NCI-H510A (cell line): ENCODE data around the gene SLC16A3.
"Not testable (repeated sequence)": the region's sequence is repeated elsewhere in the genome, so short reads cannot be mapped to it uniquely, and the experiment has no call there.

Experiments used
- DNase-seq: peaks from one replicate; lab custom pipeline; 2025; lab: John Stamatoyannopoulos, UW

Gene SLC16A3

DNA sequence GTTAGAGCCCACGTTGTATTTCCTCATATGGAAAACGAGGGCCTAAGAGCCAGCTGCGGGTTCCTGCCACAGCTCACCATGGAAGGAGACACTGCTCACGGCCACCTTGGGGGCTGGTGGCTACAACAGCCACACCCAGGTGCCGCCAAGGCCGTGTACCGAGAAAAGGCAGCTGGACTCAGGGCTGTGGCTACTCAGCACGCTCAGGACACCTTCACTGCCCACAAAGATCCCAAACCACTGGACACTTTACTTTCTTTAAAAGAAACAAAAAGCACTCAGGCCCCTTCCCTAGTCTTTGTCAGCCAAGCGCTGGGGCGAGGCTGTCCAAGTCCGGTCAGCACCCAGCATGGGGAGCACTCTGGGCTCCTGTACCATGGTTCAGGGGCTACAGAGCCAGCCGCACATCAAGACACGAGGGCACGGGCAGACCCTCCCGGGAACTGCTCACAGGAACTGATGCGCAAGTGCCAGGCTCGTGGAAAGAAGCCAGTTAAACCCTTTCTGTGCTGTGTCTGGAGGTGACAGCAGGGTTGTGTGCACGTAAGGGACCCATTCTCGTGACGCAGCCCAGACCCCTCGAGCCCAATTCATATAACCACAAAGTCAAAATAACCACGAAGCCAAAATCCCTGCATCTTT is 18.5 kb downstream of the SLC16A3 start:
- no peak for DNase-seq

DNA sequence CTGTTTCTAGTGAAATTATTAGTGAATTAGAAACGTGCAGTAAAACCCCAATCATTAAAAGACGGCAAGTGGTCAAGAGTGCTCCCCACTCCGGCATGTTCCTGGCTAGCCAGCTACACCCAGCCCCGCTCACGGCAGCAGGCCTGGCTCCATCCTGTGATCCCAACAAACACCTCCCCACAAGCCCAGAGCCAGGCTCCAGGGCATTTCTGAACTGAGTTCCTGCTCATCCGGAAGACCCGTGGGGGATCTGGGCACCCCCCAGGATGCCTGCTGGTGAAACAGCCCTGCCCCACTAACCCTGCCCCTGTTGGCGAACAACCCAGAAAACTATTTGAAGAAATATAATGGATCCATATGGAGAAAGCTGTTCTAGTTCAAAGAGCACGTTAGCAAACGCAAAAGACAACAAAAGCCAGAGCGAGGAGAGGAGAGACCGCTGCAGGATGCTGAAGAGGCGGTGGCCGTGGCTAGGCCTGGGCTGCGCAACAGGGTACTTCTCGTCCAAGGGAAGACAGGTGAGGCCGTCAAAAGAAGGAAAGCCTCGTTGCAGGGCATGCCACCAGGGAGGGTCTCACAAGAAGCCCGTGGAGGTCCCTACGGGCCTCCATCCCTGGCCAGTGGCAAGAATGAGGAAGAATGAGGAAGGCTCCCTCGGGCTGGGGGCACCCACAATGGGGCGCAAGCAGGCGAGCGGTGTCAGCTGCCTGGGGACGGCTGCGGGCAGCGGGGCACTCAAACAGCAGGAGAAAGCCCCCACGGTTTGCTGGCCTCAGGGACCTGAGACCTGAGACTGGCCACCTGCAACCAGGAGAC is 19.2 kb downstream of the SLC16A3 start:
- DNase-seq: no peak

GRCh38 chr17:82248815-82249674 is 20.2 kb downstream of the SLC16A3 start:
- no peak for DNase-seq

DNA sequence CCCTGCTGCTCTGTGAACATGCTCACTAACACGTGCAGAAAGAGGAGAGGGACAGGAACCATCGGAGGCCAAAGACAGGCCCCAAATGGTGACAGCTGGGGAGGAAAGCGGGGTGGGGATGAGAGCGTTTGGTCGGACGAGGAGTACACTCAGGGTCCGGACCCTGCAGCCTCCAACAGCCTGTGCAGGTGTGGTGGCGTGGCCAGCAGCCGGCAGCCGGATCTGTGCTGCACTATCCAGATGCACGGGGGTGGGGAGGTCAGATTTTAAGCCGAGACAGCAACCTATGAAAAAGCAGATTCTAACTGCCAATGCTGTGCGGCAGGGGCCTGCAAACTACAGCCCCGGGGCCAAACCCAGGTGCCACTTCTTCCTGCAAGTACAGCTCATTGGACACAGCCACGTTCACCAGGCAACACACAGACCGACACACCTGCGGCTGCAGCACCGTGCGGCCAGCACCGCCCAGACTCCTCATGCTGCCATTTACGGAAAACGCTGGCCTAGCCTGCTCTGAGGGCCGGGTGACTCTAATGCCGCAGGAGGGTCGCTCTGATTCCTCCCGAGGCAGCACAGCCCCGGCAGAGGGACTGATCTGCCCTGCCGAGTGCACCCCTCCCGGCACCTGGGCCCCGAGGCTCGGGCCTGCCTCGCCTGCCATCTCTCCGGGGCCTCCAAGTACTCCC is 21.2 kb downstream of the SLC16A3 start:
- no peak for DNase-seq

DNA sequence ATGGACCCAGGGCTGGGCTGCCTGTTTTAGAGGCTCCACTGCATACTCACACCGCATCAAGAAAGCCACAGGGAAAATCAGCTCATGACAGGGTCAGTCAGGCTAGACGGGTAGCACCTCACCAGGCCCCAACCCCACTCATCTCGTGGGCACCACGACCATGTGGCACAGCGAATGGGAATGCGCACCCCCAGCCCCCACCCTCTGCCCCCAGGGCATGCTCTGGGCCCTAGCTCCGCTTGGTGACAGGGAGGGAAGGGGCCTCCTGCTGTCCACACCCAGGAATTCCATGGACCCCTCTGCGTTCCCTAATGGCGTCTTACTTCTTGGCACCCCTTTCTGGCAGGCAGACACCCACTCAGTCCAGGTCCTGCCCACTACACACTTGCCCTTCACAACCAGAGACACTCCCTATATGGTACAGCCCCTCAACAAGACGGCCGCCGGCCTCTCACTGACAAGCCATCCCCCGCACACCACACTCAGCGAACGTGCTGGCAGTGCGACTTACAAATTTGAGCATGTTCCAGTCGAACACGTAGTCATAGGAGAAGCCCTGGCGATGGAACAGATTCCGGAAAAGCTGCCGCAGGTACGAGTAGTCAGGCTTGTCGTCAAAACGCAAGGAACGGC is 22.1 kb downstream of the SLC16A3 start:
- DNase-seq: no peak

DNA sequence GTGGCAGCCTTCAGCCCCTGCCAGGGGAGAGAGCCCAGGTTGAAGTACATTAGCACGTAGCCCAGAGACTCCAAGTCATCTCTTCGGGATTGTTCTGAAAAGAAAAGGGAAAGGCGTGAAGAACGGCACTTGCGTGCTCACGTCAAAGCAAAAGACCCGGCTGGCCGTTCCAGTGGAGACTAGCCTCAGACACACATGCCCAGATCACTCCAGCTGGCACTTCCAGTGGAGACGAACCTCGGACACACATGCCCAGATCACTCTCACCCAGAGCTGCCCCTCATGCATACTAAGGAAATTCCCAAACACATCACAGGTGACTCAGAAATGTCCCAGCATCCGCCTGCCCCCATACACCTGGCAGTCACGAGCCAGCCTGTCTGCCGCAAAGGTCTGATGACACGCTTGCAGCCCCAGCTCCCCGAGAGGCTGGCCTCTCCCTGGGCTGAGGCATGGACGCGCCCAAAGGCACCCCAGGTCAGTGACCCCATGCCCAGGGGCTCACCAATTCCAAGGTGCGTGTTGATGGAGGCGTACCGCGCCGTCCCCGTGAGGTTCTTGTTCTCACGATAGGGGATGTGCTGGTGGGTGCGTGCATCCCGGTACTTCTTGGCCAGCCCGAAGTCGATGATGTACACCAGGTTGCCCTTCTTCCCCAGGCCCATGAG is 23.8 kb downstream of the SLC16A3 start:
- DNase-seq: no peak

GRCh38 chr17:82253179-82253544 is 24.3 kb downstream of the SLC16A3 start:
- DNase-seq: no peak

DNA sequence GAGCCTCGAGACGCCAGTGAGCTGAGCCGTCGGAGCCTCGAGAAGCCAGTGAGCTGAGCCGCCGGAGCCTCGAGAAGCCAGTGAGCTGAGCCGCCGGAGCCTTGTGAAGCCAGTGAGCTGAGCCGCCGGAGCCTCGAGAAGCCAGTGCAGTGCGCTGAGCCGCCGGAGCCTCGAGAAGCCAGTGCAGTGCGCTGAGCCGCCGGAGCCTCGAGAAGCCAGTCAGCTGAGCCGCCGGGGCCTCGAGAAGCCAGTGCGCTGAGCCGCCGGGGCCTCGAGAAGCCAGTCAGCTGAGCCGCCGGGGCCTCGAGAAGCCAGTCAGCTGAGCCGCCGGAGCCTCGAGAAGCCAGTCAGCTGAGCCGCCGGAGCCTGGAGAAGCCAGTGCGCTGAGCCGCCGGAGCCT is 25.3 kb downstream of the SLC16A3 start:
- DNase-seq: not testable (repeated sequence)

DNA sequence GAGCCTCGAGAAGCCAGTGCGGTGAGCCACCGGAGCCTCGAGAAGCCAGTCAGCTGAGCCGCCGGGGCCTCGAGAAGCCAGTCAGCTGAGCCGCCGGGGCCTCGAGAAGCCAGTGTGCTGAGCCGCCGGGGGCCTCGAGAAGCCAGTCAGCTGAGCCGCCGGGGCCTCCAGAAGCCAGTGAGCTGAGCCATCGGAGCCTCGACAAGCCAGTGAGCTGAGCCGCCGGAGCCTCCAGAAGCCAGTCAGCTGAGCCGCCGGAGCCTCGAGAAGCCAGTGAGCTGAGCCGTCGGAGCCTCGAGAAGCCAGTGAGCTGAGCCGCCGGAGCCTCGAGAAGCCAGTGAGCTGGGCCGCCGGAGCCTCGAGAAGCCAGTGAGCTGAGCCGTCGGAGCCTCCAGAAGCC is 25.9 kb downstream of the SLC16A3 start:
- not testable (repeated sequence) for DNase-seq

- no peak for DNase-seq
Observed at GRCh38 chr17:82255402-82255972, 26.6 kb downstream of the SLC16A3 start.

DNA sequence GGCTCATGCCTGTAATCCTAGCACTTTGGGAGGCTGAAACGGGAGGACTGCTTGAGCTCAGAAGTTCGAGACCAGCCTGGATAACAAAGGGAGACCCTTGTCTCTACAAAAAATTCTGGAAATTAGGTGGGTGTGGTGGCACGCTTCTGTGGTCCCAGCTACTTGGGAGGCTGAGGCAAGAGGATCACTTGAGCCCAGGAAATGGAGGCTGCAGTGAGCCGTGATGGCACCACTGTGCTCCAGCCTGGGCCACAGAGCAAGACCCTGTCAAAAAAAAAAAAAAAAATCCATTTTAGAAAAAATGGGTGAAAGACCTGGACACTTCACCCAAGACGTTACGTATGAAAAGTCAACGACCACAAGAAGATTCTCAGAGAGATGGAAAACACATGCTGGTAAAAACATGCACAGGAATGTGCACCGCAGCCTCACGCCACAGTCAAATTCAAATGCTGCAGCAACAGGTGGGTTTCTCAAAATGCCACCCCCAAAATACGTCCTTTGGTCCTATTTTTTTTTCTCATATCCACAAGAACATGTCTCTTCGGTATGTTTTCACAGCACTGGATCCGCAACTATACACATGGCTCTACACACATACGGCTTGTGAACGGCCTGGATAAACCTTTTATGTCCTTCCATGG is 27.5 kb downstream of the SLC16A3 start:
- DNase-seq: no peak

GRCh38 chr17:82257473-82257872 is 28.6 kb downstream of the SLC16A3 start:
- DNase-seq: no peak

DNA sequence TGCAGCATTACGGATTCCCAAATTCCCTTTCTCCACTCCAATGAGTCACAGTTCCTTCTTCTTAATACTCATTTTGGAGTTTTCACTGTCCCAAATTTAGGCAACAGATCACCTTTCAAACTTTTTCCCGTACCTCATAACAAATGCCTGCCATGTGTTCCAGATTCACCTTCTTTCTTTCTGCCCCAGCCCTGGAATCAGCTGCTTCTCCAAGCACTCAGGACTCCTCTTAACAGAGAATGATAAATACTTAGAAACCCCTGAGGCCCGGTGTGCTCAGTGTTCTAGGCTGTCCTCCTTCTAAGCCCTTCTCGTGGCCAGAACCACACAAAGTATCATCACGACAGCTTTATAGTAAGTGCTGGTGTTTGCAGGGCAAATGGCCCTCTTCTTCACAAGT is 29.7 kb downstream of the SLC16A3 start:
- DNase-seq: no peak

GRCh38 chr17:82259972-82260961 is 31.4 kb downstream of the SLC16A3 start:
- not testable (repeated sequence) for DNase-seq

DNA sequence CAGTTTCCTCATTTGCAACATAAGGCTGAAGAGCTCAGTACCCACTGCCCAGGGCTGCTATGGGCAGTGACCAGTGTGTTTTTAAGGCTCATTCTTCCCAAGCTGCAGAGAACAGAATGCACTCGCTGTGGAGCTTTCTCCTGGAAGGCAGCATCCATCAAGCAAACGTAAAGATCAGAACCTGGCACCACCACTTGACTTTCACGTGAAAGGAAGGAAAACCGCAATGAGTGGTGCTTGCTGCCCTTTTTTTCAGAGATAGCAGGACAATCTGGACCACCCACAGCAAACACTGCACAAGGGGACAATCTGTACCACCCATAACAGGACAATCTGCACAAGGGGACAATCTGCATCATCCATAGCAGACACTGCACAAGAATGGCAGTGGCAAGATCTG is 33.5 kb downstream of the SLC16A3 start:
- DNase-seq: no peak

DNA sequence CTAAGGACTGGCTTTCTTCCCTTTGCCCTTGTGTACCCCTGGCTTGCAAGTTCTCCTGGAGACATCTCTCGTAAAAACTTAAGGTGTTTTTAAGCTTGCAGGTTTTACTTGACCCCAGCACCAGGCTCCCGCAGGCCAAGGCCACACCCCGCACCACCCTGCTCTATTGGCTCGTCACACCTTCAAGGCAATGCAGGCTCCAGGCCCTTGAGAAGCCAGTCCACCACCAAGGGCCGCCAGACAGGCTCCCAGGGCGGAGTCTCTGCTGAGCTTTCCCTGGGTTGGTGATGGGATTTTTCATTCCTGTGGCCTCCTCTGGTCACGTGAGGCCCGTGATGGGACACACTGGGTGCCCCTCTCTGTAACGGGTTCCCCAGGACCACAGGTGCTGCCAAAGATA is 34.8 kb downstream of the SLC16A3 start:
- DNase-seq: no peak

DNA sequence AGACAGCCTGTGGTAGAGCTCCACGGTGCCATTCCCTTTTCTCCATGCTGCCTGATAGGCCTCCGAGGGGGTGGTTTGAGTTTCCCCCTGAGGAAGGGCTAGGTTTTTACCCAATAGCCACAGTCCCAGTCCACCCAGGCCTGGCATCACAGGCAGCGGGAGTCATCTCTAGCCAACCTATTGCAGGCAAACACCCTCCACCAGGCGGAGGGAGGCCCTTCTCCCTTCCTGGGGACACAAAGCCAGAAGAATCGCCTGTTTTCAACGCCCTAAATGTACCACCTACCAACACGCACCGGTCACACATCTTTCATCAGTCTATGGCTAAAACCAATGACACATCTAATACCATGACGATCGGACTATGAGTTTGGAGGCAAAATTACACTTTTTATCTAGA is 37.3 kb downstream of the SLC16A3 start:
- no peak for DNase-seq

DNA sequence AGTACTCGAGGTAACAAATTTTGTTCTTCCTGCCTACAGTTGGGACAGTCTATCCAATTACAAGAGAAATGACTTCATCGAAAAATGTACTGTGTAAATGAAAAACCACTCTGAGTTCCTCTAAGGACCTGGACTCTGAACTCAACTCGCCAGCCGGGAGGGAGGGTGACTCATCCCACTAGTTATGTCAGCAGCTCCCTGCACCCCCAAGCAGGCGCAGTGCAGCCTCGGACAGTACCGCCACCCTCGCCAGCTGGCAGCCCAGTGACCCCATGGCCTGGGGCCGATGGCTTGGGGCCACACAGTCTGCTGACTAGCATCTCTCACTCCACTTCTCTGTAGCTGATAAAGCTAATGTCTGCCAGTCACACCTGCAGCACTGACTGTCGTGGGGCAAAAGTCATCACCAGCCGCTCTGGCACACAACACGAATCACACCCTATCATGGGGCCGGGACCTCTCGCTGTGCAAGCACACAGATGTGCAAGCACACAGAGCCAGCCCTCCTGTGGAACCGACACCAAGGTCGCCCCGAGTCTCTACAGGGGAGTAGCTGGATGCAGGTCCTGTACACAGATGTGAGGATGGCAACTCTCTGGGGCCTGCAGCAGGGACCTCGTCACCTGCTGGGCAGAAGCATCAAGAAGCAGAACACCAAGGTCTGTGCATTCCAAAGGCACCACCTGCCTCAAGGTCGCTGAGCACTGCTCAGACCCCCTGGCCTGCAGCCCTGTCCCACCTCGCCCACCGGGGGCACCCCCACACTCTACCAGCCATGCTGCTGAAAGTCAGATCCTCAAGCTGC is 38.9 kb downstream of the SLC16A3 start:
- no peak for DNase-seq
